Gastrocnemius medialis (tissue), 4 donors: ENCODE measurements around the gene ZNF513.

Source experiments
- POLR2A ChIP-seq, 2 donors: fragments of 450-650 bp; IDR thresholded peaks; one replicate each; pipeline ENCODE4 v1.6.1; 2017; ENCODE audit warnings: antibody characterized with exemption in 2 of 2, mild to moderate bottlenecking in 2 of 2, moderate library complexity in 2 of 2
- TF ChIP-seq, protein P1 (sequence below), 5 experiments: fragments of 450-650 bp in 3 of 5; fragments of 200-600 bp in 2 of 5; sonication (generic) in 2 of 5; IDR thresholded peaks in 4 of 5; conservative IDR thresholded peaks in 1 of 5; 1 replicate in 4 of 5; 2 replicates in 1 of 5; pipeline ENCODE4 v1.5.1; 2016 to 2019; ENCODE audit warnings: antibody characterized with exemption in 5 of 5, mild to moderate bottlenecking in 3 of 5, moderate library complexity in 3 of 5

- TF ChIP-seq, protein P1, sequence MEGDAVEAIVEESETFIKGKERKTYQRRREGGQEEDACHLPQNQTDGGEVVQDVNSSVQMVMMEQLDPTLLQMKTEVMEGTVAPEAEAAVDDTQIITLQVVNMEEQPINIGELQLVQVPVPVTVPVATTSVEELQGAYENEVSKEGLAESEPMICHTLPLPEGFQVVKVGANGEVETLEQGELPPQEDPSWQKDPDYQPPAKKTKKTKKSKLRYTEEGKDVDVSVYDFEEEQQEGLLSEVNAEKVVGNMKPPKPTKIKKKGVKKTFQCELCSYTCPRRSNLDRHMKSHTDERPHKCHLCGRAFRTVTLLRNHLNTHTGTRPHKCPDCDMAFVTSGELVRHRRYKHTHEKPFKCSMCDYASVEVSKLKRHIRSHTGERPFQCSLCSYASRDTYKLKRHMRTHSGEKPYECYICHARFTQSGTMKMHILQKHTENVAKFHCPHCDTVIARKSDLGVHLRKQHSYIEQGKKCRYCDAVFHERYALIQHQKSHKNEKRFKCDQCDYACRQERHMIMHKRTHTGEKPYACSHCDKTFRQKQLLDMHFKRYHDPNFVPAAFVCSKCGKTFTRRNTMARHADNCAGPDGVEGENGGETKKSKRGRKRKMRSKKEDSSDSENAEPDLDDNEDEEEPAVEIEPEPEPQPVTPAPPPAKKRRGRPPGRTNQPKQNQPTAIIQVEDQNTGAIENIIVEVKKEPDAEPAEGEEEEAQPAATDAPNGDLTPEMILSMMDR (IDR thresholded peaks at IDR 0.05 in 4 of 5, conservative IDR thresholded peaks at IDR 0.05 in 1 of 5), result no peak
- TF ChIP-seq POLR2A (IDR thresholded peaks at IDR 0.05), result no peak
Measured at GRCh38 chr2:27353762-27354596, 26.6 kb downstream of the ZNF513 start.
